SK-N-SH treated with all-trans-retinoic acid at 6 μM for 48 hours (cell line): ENCODE measurements around the gene AFTPH.

Experiments
- ATAC-seq: fragments of 200-7000 bp; cut with Tn5 transposase; 3 replicates; pipeline ENCODE4 v1.9.1; 2020; ENCODE audit warnings: mild to moderate bottlenecking, moderate library complexity
- ARNTL ChIP-seq: fragments of 450-650 bp; formaldehyde crosslinking; IDR thresholded peaks from 2 replicates; pipeline ENCODE4 v1.5.0; 2020; ENCODE audit warnings: low read depth, mild to moderate bottlenecking, moderate library complexity, borderline replicate concordance
- BACH2 ChIP-seq: fragments of 250-450 bp; sonication (Bioruptor Pico); IDR thresholded peaks from 2 replicates; pipeline ENCODE4 v1.9.0; 2021; ENCODE audit warnings: mild to moderate bottlenecking, borderline replicate concordance
- ESRRG ChIP-seq: fragments of 250-450 bp; sonication (Bioruptor Pico); IDR thresholded peaks from 2 replicates; pipeline ENCODE4 v1.6.1; 2021; ENCODE audit warnings: mild to moderate bottlenecking
- GLIS3 ChIP-seq: fragments of 250-450 bp; sonication (Bioruptor Pico); IDR thresholded peaks from 2 replicates; pipeline ENCODE4 v1.5.0; 2020; ENCODE audit warnings: mild to moderate bottlenecking, moderate library complexity
- ISL1 ChIP-seq: fragments of 250-450 bp; sonication (Bioruptor Pico); IDR thresholded peaks from 2 replicates; pipeline ENCODE4 v2.1.2; 2022; ENCODE audit warnings: mild to moderate bottlenecking, moderate library complexity
- OSR1 ChIP-seq: fragments of 250-450 bp; sonication (Bioruptor Pico); IDR thresholded peaks from 2 replicates; pipeline ENCODE4 v1.8.0; 2022; ENCODE audit warnings: moderate library complexity, mild to moderate bottlenecking, inconsistent platforms
- PPARA ChIP-seq: fragments of 250-450 bp; sonication (Bioruptor Pico); IDR thresholded peaks from 2 replicates; pipeline ENCODE4 v1.5.0; 2020; ENCODE audit warnings: mild to moderate bottlenecking, borderline replicate concordance
- RARB ChIP-seq: fragments of 250-450 bp; sonication (Bioruptor Pico); IDR thresholded peaks from 2 replicates; pipeline ENCODE4 v1.8.0; 2021; ENCODE audit warnings: mild to moderate bottlenecking, moderate library complexity
- SNAI2 ChIP-seq: fragments of 250-450 bp; sonication (Bioruptor Pico); IDR thresholded peaks from 2 replicates; pipeline ENCODE4 v1.5.0; 2020; ENCODE audit warnings: mild to moderate bottlenecking, moderate library complexity
- TCF4 ChIP-seq: fragments of 250-450 bp; sonication (Bioruptor Pico); IDR thresholded peaks from 2 replicates; pipeline ENCODE4 v1.8.0; 2021; ENCODE audit warnings: mild to moderate bottlenecking, moderate library complexity, borderline replicate concordance
- ZC3H10 ChIP-seq: fragments of 250-450 bp; sonication (Bioruptor Pico); IDR thresholded peaks from 2 replicates; pipeline ENCODE4 v1.5.1; 2021; ENCODE audit warnings: mild to moderate bottlenecking, moderate library complexity
- ZFP3 ChIP-seq: fragments of 250-450 bp; sonication (Bioruptor Pico); IDR thresholded peaks from 2 replicates; pipeline ENCODE4 v1.5.0; 2020; ENCODE audit warnings: mild to moderate bottlenecking, moderate library complexity
- ZFP30 ChIP-seq: fragments of 450-650 bp; formaldehyde crosslinking; IDR thresholded peaks from 2 replicates; pipeline ENCODE4 v1.5.0; 2022; ENCODE audit warnings: mild to moderate bottlenecking, moderate library complexity
- ZNF565 ChIP-seq: fragments of 450-650 bp; formaldehyde crosslinking; conservative IDR thresholded peaks from 2 replicates; pipeline ENCODE4 v1.5.0; 2020; ENCODE audit warnings: low read depth, mild to moderate bottlenecking, moderate library complexity
- ZNF8 ChIP-seq: fragments of 450-650 bp; formaldehyde crosslinking; IDR thresholded peaks from 2 replicates; pipeline ENCODE4 v1.5.0; 2020; ENCODE audit warnings: mild to moderate bottlenecking, moderate library complexity
- TF ChIP-seq, protein P1 (sequence below): fragments of 250-450 bp; sonication (Bioruptor Pico); IDR thresholded peaks from 2 replicates; pipeline ENCODE4 v1.5.1; 2021; ENCODE audit warnings: mild to moderate bottlenecking, moderate library complexity
- TF ChIP-seq, protein P2 (sequence below): fragments of 250-450 bp; sonication (Bioruptor Pico); IDR thresholded peaks from 2 replicates; pipeline ENCODE4 v1.5.0; 2020; ENCODE audit warnings: mild to moderate bottlenecking, moderate library complexity
- TF ChIP-seq, protein P3 (sequence below): fragments of 250-450 bp; sonication (Bioruptor Pico); IDR thresholded peaks from 2 replicates; pipeline ENCODE4 v1.5.1; 2020; ENCODE audit warnings: low read depth, mild to moderate bottlenecking, moderate library complexity
- TF ChIP-seq, protein P4 (sequence below): fragments of 250-450 bp; sonication (Bioruptor Pico); IDR thresholded peaks from 2 replicates; pipeline ENCODE4 v1.8.0; 2021; ENCODE audit warnings: low read depth, mild to moderate bottlenecking, moderate library complexity, borderline replicate concordance
- TF ChIP-seq, protein P5 (sequence below): fragments of 250-450 bp; sonication (Bioruptor Pico); IDR thresholded peaks from 2 replicates; pipeline ENCODE4 v1.8.0; 2020; ENCODE audit warnings: mild to moderate bottlenecking, moderate library complexity, borderline replicate concordance

AFTPH gene

DNA sequence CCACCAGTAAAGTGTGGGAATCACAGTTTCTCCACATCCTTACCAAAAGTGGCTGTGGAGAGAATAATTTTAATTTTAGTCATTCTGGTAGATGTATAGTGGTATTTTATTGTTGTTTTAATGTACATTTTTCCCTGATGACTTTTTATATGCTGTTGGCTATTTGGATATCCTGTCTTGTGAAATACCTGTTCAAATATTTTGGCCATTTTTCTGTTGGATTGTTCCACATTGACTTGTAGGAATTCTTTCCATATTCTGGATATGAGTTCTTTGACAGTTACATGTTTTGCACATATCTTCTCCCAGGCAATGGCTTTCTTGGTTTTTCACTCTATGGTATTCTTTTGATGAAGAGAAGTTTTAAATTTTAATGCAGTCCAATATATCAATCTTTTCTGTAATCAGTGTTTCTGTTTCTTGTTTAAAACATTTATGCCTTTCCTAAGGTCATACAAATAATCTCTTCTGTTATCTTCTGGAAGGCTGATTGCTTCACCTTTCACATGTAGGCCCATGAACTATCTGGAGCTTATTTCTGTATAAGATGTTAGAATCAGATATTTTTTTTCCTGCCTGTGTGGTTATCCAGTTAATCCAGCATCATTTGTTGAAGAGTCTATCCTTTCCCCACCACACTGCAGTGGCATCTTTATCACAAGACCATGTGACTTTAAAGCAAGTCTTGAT lies 19.0 kb downstream of the AFTPH start (continued):
- TF ChIP-seq ARNTL (CRISPR knock-in tag) (no peak), ZC3H10 (no peak), GLIS3 (no peak), ZFP30 (CRISPR knock-in tag) (no peak), TCF4 (no peak), ESRRG (no peak)

DNA sequence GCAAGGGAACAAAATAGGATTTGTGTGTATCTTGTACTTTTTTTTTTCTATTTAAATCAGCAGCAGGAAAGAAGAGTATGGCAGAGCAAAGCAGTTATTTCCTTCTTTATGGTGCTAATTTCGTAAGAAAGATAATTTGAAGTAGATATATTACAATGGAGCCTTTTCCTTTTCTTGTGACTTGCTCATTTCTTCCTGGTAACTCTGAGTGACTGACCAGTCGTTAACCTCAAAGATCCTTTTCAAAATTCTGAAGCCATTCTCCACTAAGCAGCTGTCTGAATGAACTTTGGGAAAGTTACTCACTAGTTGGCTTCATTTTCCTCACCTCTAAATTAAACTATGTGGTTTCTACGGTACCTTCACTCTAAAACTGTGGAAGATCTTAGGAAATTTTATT lies 24.6 kb downstream of the AFTPH start:
- no peak for ATAC-seq
- TF ChIP-seq, protein P1, sequence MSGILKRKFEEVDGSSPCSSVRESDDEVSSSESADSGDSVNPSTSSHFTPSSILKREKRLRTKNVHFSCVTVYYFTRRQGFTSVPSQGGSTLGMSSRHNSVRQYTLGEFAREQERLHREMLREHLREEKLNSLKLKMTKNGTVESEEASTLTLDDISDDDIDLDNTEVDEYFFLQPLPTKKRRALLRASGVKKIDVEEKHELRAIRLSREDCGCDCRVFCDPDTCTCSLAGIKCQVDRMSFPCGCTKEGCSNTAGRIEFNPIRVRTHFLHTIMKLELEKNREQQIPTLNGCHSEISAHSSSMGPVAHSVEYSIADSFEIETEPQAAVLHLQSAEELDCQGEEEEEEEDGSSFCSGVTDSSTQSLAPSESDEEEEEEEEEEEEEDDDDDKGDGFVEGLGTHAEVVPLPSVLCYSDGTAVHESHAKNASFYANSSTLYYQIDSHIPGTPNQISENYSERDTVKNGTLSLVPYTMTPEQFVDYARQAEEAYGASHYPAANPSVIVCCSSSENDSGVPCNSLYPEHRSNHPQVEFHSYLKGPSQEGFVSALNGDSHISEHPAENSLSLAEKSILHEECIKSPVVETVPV (CRISPR knock-in tag) = no peak
- TF ChIP-seq PPARA (CRISPR knock-in tag) (no peak), RARB (CRISPR knock-in tag) (no peak)

DNA sequence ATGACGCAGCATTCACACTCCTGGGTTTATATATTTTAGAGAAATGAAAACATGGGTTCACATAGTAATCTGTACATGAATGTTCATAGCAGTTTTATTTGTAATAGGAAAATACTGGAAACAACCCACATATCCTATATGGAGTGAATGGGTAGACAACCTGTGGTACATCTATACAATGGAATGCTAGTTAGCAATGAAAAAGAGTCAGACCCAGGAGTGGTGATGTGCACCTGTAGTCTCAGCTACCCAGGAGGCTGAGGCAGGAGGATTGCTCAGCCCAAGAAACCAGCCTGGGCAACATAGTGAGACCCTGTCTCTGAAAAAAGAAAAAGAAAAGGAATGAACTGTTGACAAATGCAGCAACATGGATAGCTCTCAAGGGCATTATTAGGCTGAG lies 25.9 kb downstream of the AFTPH start:
- peak; percentile 94 for TF ChIP-seq ZNF8 (CRISPR knock-in tag)
- TF ChIP-seq, protein P2, sequence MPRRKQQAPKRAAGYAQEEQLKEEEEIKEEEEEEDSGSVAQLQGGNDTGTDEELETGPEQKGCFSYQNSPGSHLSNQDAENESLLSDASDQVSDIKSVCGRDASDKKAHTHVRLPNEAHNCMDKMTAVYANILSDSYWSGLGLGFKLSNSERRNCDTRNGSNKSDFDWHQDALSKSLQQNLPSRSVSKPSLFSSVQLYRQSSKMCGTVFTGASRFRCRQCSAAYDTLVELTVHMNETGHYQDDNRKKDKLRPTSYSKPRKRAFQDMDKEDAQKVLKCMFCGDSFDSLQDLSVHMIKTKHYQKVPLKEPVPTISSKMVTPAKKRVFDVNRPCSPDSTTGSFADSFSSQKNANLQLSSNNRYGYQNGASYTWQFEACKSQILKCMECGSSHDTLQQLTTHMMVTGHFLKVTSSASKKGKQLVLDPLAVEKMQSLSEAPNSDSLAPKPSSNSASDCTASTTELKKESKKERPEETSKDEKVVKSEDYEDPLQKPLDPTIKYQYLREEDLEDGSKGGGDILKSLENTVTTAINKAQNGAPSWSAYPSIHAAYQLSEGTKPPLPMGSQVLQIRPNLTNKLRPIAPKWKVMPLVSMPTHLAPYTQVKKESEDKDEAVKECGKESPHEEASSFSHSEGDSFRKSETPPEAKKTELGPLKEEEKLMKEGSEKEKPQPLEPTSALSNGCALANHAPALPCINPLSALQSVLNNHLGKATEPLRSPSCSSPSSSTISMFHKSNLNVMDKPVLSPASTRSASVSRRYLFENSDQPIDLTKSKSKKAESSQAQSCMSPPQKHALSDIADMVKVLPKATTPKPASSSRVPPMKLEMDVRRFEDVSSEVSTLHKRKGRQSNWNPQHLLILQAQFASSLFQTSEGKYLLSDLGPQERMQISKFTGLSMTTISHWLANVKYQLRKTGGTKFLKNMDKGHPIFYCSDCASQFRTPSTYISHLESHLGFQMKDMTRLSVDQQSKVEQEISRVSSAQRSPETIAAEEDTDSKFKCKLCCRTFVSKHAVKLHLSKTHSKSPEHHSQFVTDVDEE (CRISPR knock-in tag) = no peak
- TF ChIP-seq, all 23 proteins: peak for 1
- no peak for ATAC-seq

DNA sequence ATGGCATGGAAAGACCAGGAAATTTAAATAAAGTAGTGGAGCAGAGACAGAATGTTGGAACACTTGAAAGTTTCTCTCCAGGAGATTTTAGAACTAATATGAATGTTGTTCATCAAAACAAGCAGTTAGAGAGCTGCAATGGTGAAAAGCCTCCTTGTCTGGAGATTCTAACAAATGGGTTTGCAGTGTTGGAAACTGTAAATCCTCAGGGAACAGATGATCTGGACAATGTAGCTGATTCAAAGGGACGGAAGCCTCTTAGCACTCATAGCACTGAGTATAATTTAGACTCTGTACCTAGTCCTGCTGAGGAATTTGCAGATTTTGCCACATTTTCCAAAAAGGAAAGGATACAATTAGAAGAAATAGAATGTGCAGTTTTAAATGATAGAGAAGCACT lies 27.7 kb downstream of the AFTPH start:
- no peak for TF ChIP-seq OSR1 (CRISPR knock-in tag)
- TF ChIP-seq, protein P3, sequence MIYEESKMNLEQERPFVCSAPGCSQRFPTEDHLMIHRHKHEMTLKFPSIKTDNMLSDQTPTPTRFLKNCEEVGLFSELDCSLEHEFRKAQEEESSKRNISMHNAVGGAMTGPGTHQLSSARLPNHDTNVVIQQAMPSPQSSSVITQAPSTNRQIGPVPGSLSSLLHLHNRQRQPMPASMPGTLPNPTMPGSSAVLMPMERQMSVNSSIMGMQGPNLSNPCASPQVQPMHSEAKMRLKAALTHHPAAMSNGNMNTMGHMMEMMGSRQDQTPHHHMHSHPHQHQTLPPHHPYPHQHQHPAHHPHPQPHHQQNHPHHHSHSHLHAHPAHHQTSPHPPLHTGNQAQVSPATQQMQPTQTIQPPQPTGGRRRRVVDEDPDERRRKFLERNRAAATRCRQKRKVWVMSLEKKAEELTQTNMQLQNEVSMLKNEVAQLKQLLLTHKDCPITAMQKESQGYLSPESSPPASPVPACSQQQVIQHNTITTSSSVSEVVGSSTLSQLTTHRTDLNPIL = no peak
- TF ChIP-seq TCF4 = no peak
- TF ChIP-seq ISL1 (CRISPR knock-in tag) = no peak
- no peak for TF ChIP-seq GLIS3
- no peak for TF ChIP-seq ARNTL (CRISPR knock-in tag)
- TF ChIP-seq, protein P1 (CRISPR knock-in tag) = no peak
- no peak for TF ChIP-seq BACH2
- no peak for TF ChIP-seq SNAI2
- TF ChIP-seq, protein P4, sequence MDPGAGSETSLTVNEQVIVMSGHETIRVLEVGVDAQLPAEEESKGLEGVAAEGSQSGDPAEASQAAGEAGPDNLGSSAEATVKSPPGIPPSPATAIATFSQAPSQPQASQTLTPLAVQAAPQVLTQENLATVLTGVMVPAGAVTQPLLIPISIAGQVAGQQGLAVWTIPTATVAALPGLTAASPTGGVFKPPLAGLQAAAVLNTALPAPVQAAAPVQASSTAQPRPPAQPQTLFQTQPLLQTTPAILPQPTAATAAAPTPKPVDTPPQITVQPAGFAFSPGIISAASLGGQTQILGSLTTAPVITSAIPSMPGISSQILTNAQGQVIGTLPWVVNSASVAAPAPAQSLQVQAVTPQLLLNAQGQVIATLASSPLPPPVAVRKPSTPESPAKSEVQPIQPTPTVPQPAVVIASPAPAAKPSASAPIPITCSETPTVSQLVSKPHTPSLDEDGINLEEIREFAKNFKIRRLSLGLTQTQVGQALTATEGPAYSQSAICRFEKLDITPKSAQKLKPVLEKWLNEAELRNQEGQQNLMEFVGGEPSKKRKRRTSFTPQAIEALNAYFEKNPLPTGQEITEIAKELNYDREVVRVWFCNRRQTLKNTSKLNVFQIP = no peak
- no peak for TF ChIP-seq RARB (CRISPR knock-in tag)
- no peak for TF ChIP-seq PPARA (CRISPR knock-in tag)
- TF ChIP-seq ZFP30 (CRISPR knock-in tag) = no peak
- no peak for TF ChIP-seq ESRRG
- no peak for TF ChIP-seq ZFP3 (CRISPR knock-in tag)
- no peak for TF ChIP-seq ZNF565 (CRISPR knock-in tag)
- TF ChIP-seq, protein P5, sequence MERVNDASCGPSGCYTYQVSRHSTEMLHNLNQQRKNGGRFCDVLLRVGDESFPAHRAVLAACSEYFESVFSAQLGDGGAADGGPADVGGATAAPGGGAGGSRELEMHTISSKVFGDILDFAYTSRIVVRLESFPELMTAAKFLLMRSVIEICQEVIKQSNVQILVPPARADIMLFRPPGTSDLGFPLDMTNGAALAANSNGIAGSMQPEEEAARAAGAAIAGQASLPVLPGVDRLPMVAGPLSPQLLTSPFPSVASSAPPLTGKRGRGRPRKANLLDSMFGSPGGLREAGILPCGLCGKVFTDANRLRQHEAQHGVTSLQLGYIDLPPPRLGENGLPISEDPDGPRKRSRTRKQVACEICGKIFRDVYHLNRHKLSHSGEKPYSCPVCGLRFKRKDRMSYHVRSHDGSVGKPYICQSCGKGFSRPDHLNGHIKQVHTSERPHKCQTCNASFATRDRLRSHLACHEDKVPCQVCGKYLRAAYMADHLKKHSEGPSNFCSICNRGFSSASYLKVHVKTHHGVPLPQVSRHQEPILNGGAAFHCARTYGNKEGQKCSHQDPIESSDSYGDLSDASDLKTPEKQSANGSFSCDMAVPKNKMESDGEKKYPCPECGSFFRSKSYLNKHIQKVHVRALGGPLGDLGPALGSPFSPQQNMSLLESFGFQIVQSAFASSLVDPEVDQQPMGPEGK (CRISPR knock-in tag) = no peak
- TF ChIP-seq, protein P2 (CRISPR knock-in tag) = no peak
- ATAC-seq = no peak
